Neutrophil (primary cell): ENCODE measurements around the gene SLC5A3.

Experiments used
- H3K27ac ChIP-seq: fragments of 200-600 bp; sonication (generic); 2 replicates; pipeline ENCODE4 v1.5.1; 2016; ENCODE audit warnings: mild to moderate bottlenecking, moderate library complexity
- H3K27me3 ChIP-seq: fragments of 200-600 bp; sonication (generic); 2 replicates; pipeline ENCODE4 v1.6.0; 2016; ENCODE audit warnings: mild to moderate bottlenecking
- H3K36me3 ChIP-seq: fragments of 200-600 bp; sonication (generic); 2 replicates; pipeline ENCODE4 v1.5.1; 2017
- H3K4me1 ChIP-seq, 2 experiments: fragments of 200-600 bp in 1 of 2; sonication (generic) in 1 of 2; 1 replicate in 1 of 2; 2 replicates in 1 of 2; pipeline versions ENCODE4 v1.5.1 to v1.6.1; 2013 to 2016; ENCODE audit warnings: low read depth in 1 of 2, low read length in 1 of 2, mild to moderate bottlenecking in 1 of 2, moderate library complexity in 1 of 2; ENCODE audit not compliant: control insufficient read depth in 1 of 2, insufficient read depth in 1 of 2
- H3K4me3 ChIP-seq, 2 experiments: fragments of 200-600 bp in 1 of 2; sonication (generic) in 1 of 2; 1 replicate in 1 of 2; 2 replicates in 1 of 2; pipeline ENCODE4 v1.5.1; 2013 to 2016; ENCODE audit warnings: low read depth in 1 of 2, low read length in 1 of 2, mild to moderate bottlenecking in 1 of 2, moderate library complexity in 1 of 2
- H3K9me3 ChIP-seq: fragments of 200-600 bp; sonication (generic); 2 replicates; pipeline ENCODE4 v1.5.1; 2016
- TF ChIP-seq, protein P1 (sequence below): fragments of 200-600 bp; sonication (generic); IDR thresholded peaks from 2 replicates; pipeline ENCODE4 v1.5.1; 2016; ENCODE audit warnings: antibody characterized with exemption

Gene SLC5A3

DNA sequence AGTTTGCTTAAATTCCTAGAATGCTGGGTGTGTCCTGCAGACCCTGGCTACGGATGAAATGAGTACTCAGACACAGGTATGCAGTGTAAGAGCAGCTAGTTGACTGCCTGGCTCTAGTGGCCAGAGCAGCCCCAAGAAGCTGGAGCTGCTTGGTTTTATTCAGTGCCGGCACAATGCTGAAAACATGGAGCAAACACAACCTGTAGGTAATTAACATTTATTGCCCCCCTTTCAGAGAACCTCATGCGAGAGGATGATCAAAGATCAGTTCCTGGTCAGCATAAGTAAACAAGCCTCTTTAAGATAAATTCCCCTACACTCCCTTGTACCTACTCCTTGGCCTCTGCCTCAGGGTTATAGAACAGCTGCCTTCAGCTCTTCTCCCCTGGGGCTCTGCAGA is 43.2 kb downstream of the SLC5A3 start:
- TF ChIP-seq, protein P1, sequence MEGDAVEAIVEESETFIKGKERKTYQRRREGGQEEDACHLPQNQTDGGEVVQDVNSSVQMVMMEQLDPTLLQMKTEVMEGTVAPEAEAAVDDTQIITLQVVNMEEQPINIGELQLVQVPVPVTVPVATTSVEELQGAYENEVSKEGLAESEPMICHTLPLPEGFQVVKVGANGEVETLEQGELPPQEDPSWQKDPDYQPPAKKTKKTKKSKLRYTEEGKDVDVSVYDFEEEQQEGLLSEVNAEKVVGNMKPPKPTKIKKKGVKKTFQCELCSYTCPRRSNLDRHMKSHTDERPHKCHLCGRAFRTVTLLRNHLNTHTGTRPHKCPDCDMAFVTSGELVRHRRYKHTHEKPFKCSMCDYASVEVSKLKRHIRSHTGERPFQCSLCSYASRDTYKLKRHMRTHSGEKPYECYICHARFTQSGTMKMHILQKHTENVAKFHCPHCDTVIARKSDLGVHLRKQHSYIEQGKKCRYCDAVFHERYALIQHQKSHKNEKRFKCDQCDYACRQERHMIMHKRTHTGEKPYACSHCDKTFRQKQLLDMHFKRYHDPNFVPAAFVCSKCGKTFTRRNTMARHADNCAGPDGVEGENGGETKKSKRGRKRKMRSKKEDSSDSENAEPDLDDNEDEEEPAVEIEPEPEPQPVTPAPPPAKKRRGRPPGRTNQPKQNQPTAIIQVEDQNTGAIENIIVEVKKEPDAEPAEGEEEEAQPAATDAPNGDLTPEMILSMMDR = no peak
- Histone ChIP-seq H3K4me1 (no peaks in the 10 kb centered on the region), H3K27ac (no peak overlapping the region), H3K4me3 (no peak overlapping the region), H3K9me3 (no peaks in the 10 kb centered on the region), H3K27me3 (no peaks in the 10 kb centered on the region), H3K36me3 (no peaks in the 10 kb centered on the region)

DNA sequence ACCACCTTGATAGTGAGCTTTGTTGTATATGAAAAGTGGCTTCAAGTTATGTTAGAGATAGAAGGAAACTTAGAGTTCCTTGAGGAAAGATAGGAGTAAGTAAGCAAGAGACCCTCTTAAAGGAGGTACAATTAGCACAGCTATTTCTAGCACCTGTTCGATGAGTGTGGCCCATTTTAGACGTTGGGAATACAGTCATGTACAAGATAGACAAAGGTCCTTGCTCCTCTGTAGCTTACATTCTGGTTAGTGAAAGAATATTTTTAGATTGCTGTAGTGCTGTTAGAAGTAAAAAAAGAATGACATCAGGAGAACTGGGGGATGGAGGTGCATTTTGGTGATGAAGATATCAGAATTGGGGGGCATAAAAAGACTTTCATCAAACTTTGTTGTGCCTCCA is 47.5 kb downstream of the SLC5A3 start:
- Histone ChIP-seq H3K36me3 (peaks cover 7% of the 10 kb centered on the region), H3K4me1 (no peaks in the 10 kb centered on the region), H3K4me3 (no peak overlapping the region), H3K27ac (no peak overlapping the region), H3K9me3 (no peaks in the 10 kb centered on the region), H3K27me3 (no peaks in the 10 kb centered on the region)
- TF ChIP-seq, protein P1 = no peak

DNA sequence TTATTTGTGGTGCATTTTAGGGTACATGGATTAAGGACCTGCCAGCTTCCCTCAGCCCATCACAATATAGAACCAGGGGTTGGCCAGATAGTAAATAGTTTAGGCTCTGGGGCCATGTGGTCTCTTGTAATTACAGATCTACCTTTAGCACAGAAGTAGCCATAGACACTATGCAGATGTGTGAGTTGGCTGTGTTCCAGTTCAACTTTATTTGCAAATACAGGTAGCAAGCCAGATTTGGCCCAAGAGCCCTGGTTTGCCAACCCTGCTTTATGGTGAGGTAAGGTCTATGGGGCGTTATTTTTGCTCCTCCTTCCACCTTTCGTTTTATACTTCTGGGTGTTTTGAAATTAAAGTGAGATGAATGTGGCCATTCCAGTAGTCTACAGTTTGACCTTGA is 48.7 kb downstream of the SLC5A3 start:
- Histone ChIP-seq H3K4me3 (no peak overlapping the region), H3K36me3 (peaks cover 18% of the 10 kb centered on the region), H3K9me3 (no peaks in the 10 kb centered on the region), H3K27ac (no peak overlapping the region), H3K27me3 (no peaks in the 10 kb centered on the region), H3K4me1 (no peaks in the 10 kb centered on the region)
- TF ChIP-seq, protein P1 = no peak
